ENCODE results near the gene CDON. TPM values are rescaled to one million over a fixed set of nuclear protein-coding genes. Genes with fewer than 3 reads are reported as not detected.

CDON gene
- polyA plus RNA-seq, 1 donor, result 24.4 TPM

GRCh38 chr11:126083829-126084607 is 21.4 kb upstream of the CDON start:
- DNase-seq (ENCODE audit: low read depth), result no peak

GRCh38 chr11:126082251-126083109 is 19.8 kb upstream of the CDON start:
- no peak for DNase-seq (ENCODE audit: low read depth)

DNA sequence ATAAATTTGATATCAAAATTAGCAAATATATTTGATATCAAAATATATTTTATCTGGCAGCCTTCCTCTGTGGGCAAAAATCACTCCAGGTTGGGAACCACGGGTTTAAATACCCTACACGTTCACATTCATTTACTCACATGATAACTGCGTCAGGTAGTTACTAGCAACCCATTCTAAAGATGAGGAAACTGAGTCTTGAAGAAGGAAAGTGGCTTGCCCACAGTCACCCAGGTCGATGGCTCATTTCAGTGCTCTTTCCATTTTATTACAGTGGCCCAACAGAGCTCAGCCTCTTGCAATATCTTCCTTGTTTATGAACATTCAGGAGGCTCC is 19.2 kb upstream of the CDON start:
- DNase-seq (ENCODE audit: low read depth), result no peak

GRCh38 chr11:126080161-126080941 is 17.7 kb upstream of the CDON start:
- DNase-seq (ENCODE audit: low read depth), result no peak

- no peak for DNase-seq (ENCODE audit: low read depth)
Observed at GRCh38 chr11:126079621-126080124, 17.0 kb upstream of the CDON start.

- no peak for DNase-seq (ENCODE audit: low read depth)
Observed at GRCh38 chr11:126076641-126077040, 14.0 kb upstream of the CDON start.

DNA sequence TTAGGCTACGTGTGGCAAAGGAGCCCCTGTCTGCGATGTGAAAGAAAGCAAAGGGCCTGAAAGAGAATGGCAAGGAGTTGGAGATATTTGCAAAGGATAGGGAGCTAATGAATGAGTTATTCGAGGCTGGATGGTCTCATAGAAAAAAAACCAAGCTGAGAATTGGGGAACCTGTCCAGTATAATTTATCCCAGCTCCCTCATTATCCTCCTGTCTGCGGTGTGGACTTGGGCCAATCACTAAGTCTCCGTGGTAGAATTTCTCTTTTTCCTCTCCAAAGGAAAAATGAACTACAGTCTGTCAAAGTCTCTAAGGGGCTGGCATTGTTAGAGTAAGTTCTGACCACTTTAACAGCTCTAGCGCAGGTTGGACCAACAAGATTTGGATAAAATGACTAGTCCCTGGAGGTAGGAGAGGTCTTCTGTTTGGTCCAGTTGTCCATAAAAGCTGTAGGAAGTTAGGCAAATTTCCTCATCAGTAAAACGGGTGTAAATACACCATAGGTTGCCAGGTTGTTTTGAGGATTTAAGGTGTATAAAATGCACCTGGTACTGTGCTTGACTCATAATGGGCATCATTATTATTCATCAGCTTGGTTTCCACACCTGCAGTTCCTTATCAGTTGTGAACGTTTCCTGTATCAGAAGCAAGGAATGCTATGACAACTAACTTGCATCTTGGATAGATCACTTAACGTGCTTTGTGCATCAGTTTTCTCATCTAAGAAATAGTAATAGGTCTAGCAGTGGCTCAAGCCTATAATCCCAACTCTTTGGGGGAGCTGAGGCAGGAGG is 10.3 kb upstream of the CDON start:
- no peak for DNase-seq (ENCODE audit: low read depth)

- DNase-seq (ENCODE audit: low read depth), result no peak
Observed at GRCh38 chr11:126072141-126072741, 9.6 kb upstream of the CDON start.

GRCh38 chr11:126063507-126063852 is 814 bp upstream of the CDON start:
- no peak for DNase-seq (ENCODE audit: low read depth)

- DNase-seq (ENCODE audit: low read depth), result no peak
Observed at GRCh38 chr11:126061707-126062678, 673 bp downstream of the CDON start.

DNA sequence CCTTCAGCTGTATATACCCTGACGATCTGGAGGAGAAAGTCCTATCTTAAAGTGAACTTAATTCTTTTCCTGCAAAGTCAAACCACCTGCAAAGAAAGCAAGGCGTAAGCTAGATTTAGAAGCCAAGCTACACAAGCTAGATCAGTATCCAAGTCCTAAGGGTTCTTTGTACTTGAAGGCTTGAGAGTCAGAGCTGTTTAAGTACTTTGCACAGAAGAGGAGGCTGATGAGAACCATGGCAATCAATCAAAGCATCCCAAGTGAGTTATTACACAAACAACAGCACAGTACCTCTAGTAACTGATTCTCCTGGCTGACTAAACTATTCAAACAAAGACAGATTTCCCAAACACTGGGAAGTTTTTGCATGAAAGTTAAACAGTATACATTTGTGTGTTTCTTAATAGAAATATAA is 1.9 kb downstream of the CDON start:
- no peak for DNase-seq (ENCODE audit: low read depth)

- no peak for DNase-seq (ENCODE audit: low read depth)
Observed at GRCh38 chr11:126059238-126059781, 3.4 kb downstream of the CDON start.

GRCh38 chr11:126058105-126058874 is 4.4 kb downstream of the CDON start:
- no peak for DNase-seq (ENCODE audit: low read depth)

DNA sequence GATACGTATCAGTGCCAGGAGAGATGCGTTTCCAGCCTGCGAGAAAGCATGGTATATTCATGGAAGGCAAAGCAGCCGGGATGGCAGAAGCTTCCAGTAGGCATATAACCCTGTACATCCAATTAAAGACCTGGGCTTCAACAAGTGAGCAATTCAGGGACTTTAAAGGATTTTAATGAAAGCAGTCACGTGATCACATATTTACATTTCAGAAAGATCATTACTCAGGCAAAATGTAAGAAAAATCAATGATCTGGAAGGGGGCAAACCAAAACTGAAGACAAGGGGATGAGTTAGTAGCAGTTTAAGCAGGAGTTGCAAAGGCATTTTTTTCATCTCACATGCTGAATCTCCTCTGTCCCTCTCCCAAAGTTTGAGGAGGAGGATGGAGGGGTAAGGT is 7.8 kb downstream of the CDON start:
- no peak for DNase-seq (ENCODE audit: low read depth)

DNA sequence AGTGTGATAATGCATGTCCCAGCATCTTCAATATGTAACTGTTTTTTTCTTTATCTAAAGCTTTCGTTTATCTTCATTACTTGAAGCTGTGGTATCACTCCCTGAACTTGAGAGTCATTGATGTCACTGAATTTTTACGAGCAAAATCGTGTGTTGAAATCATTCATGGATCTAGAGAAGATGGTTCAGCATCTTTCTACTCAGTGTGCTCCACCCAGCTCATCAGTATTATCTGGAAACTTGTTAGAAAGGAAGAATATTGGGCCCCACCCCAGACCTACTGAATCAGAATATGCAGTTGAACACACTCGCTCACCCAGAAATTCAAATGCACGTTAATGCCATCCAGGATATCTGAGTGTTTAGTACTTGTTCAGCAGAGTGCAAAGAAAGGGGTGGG is 8.3 kb downstream of the CDON start:
- no peak for DNase-seq (ENCODE audit: low read depth)

GRCh38 chr11:126053415-126054286 is 9.0 kb downstream of the CDON start:
- no peak for DNase-seq (ENCODE audit: low read depth)

GRCh38 chr11:126051117-126051516 is 11.5 kb downstream of the CDON start:
- no peak for DNase-seq (ENCODE audit: low read depth)

GRCh38 chr11:126049159-126049558 is 13.5 kb downstream of the CDON start:
- DNase-seq (ENCODE audit: low read depth), result no peak
